PC-3 (cell line): ENCODE data around the gene RAB40AL.

Source experiments
- EZH2 ChIP-seq: fragments of 300-600 bp; sonication (generic); IDR thresholded peaks from one replicate; pipeline ENCODE4 v1.6.1; 2017; ENCODE audit warnings: antibody characterized with exemption, mild to moderate bottlenecking, low read length; ENCODE audit not compliant: unreplicated experiment
- EZH2phosphoT487 ChIP-seq: fragments of 300-600 bp; sonication (generic); IDR thresholded peaks from 2 replicates; pipeline ENCODE4 v1.6.1; 2018; ENCODE audit warnings: mild to moderate bottlenecking, antibody characterized with exemption, low read length, borderline replicate concordance
- TF ChIP-seq, protein P1 (sequence below): fragments of 300-600 bp; sonication (generic); conservative IDR thresholded peaks from 2 replicates; pipeline ENCODE4 v1.5.1; 2017; ENCODE audit warnings: antibody characterized with exemption, low read depth, mild to moderate bottlenecking, low read length

DNA sequence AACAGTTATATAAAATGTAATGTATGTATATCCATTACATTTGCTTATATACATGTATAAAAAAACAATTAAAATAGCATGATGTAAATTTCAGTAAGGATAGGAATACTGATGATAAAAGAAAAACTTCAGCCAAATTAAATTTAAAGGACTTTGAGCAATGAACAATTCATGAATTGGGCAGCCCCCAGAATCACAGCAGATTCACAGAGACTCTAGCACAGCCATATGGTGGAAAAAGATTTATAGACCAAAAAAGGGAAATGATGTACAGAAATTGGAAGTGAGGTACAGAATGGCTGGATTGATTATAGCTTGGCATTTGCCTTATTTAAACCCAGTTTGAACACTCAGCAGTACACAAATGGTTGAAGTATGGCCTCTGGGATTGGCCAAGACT, 34.7 kb upstream of the RAB40AL start:
- TF ChIP-seq, protein P1, sequence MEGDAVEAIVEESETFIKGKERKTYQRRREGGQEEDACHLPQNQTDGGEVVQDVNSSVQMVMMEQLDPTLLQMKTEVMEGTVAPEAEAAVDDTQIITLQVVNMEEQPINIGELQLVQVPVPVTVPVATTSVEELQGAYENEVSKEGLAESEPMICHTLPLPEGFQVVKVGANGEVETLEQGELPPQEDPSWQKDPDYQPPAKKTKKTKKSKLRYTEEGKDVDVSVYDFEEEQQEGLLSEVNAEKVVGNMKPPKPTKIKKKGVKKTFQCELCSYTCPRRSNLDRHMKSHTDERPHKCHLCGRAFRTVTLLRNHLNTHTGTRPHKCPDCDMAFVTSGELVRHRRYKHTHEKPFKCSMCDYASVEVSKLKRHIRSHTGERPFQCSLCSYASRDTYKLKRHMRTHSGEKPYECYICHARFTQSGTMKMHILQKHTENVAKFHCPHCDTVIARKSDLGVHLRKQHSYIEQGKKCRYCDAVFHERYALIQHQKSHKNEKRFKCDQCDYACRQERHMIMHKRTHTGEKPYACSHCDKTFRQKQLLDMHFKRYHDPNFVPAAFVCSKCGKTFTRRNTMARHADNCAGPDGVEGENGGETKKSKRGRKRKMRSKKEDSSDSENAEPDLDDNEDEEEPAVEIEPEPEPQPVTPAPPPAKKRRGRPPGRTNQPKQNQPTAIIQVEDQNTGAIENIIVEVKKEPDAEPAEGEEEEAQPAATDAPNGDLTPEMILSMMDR, result no peak
- TF ChIP-seq EZH2phosphoT487 (no peak), EZH2 (no peak)
